Fibroblast of pulmonary artery (primary cell): Measurements from ENCODE around the gene NTNG1.

Source experiments
- DNase-seq: peaks from one replicate; pipeline ENCODE4 v3.0.0-alpha.2; 2010; ENCODE audit warnings: low read depth
- H3K4me3 ChIP-seq: replicated peaks from 2 replicates; pipeline ENCODE4 v1.5.1; 2011; ENCODE audit warnings: low read depth, mild to moderate bottlenecking, control low read depth, low read length, moderate library complexity
- TF ChIP-seq, protein P1 (sequence below): IDR thresholded peaks from 2 replicates; pipeline ENCODE4 v1.5.1; 2011; ENCODE audit warnings: mild to moderate bottlenecking, control low read depth, low read length, inconsistent platforms; ENCODE audit errors: missing control alignments

The NTNG1 gene

DNA sequence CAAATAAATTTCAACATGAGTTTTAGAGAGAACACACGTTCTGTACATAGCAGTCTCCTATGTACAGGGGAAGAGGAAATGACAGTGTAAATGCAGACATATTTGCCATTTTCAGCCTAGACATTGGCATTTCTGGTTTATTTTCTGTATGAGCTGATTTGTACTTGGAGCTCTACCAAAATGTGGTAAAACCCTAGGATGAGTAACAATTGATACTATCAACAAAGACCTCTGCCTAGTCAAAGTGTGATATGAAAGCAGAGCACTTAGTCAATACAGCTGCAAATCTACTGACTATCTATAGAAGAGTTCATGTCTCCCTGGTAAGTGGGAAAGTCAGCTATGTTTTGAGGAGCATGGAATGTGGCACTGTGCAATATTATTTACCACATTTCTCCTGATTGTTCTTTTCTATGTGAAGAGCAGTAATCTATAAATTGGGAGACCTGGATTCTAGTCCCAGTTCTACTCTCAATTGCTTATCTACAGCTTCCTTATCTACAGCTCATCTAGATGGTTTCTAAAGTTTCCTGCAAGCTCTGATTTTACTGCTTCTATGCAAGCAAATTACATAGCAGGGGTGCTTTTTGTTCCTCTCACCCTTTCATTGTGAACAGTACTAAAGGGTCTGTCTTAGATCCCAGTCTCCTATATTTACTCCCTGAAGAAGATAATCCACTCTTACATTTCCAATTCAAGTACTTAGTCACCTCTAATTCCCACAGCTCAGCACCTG, 334.2 kb downstream of the NTNG1 start:
- H3K4me3 ChIP-seq = no peak overlapping the region
- TF ChIP-seq, protein P1, sequence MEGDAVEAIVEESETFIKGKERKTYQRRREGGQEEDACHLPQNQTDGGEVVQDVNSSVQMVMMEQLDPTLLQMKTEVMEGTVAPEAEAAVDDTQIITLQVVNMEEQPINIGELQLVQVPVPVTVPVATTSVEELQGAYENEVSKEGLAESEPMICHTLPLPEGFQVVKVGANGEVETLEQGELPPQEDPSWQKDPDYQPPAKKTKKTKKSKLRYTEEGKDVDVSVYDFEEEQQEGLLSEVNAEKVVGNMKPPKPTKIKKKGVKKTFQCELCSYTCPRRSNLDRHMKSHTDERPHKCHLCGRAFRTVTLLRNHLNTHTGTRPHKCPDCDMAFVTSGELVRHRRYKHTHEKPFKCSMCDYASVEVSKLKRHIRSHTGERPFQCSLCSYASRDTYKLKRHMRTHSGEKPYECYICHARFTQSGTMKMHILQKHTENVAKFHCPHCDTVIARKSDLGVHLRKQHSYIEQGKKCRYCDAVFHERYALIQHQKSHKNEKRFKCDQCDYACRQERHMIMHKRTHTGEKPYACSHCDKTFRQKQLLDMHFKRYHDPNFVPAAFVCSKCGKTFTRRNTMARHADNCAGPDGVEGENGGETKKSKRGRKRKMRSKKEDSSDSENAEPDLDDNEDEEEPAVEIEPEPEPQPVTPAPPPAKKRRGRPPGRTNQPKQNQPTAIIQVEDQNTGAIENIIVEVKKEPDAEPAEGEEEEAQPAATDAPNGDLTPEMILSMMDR = no peak
- DNase-seq = no peak

DNA sequence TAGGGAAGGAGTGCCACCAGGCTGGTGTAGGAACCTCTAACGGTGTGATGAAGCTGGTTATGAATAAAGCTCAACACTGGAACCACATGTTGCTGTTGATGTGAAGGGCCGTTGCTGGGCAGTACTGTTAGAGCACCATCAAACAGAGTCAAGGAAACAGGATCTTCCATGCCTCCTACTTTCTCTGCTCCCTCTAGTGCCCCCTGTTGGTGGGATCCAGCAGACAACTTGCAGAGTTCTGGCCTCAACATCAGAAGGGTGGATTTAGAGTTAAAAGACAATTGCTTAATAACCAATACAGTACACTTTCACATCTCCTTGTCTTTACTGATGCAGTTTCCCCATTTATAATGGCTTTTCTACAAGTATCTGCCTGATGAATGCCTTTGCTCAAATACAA, 336.4 kb downstream of the NTNG1 start:
- DNase-seq = no peak
- H3K4me3 ChIP-seq = no peak overlapping the region
- TF ChIP-seq, protein P1 = no peak

DNA sequence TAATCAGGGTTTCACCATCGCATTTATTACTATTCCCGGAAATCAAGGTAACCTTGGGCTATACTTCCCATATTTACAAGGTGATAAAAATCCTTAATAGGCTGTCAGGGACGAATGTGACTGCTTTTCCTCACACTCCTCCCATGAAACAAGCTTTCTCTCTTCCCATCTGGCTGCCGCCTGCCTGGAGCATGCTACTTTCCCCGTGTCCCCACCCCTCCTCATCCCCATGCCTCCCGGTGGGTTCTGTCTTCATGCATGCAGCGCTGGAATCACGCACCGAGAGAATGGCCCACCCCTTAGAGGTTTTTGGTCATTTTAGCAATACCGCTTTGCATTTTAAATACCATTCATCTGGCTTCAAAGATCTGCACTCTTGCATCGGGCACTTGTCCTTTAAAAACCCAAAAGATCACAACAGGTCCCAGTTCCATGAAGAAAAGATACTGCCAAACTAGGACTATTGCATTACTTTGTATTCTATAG, 339.1 kb downstream of the NTNG1 start:
- H3K4me3 ChIP-seq = no peak overlapping the region
- TF ChIP-seq, protein P1 = no peak
- DNase-seq = no peak

DNA sequence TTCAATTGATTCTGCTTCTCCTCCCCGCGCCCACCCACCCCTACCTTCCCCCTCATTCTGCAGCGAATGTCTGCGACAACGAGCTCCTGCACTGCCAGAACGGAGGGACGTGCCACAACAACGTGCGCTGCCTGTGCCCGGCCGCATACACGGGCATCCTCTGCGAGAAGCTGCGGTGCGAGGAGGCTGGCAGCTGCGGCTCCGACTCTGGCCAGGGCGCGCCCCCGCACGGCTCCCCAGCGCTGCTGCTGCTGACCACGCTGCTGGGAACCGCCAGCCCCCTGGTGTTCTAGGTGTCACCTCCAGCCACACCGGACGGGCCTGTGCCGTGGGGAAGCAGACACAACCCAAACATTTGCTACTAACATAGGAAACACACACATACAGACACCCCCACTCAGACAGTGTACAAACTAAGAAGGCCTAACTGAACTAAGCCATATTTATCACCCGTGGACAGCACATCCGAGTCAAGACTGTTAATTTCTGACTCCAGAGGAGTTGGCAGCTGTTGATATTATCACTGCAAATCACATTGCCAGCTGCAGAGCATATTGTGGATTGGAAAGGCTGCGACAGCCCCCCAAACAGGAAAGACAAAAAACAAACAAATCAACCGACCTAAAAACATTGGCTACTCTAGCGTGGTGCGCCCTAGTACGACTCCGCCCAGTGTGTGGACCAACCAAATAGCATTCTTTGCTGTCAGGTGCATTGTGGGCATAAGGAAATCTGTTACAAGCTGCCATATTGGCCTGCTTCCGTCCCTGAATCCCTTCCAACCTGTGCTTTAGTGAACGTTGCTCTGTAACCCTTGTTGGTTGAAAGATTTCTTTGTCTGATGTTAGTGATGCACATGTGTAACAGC, 339.9 kb downstream of the NTNG1 start:
- TF ChIP-seq, protein P1 = no peak
- no peak overlapping the region for H3K4me3 ChIP-seq
- no peak for DNase-seq

DNA sequence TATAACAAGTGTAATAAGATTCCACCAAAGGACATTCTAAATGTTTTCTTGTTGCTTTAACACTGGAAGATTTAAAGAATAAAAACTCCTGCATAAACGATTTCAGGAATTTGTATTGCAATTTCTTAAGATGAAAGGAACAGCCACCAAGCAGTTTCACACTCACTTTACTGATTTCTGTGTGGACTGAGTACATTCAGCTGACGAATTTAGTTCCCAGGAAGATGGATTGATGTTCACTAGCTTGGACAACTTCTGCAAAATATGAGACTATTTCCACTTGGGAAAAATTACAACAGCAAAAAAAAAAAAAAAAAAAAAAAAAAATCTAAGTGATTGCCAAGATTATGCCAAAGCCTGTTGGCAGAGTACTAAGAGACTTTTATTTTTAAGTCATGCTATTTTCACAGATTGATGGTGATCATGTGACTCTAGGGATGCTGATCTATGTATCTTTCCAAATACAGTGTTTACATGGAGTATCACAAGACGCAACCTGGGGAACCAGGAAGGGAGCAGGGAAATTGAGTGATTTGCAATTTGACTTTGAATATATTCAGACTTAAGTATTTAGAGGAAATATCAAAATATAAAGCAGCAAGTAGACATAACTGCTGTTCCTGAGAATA, 341.0 kb downstream of the NTNG1 start:
- TF ChIP-seq, protein P1 = no peak
- no peak for DNase-seq
- H3K4me3 ChIP-seq = no peak overlapping the region

DNA sequence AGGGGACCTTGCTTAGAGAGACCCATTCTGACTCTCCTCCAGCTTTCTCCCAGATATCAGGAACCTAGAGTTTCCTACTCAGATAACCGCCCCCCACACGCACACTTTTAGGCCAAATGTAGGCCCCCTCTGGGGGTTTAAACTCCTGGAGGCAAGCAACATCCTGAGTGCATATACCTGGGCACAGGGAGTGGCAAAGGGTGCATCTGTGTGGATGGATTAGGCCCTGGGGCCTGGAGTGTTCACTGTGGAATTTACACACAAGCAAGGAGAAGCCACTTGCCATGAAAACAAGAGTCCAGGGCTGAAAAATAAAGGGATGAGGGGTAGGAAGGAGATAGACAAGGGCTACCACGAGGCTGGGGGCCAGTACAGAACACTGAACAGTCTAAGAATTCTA, 343.1 kb downstream of the NTNG1 start:
- TF ChIP-seq, protein P1 = no peak
- no peak for DNase-seq

More for the DNA sequence above, 343.1 kb downstream of the NTNG1 start:
- H3K4me3 ChIP-seq = no peak overlapping the region
